HCT116 (cell line): ENCODE measurements around the gene SLC12A8. TPM values are rescaled to one million over a fixed set of nuclear protein-coding genes. Genes with fewer than 3 reads are reported as not detected.

Source experiments
- ATAC-seq: fragments of 200-7000 bp; cut with Tn5 transposase; 2 replicates; pipeline ENCODE4 v1.9.1; 2020; ENCODE audit warnings: mild to moderate bottlenecking, moderate library complexity
- BruUV-seq: library from RNA; stranded (reverse); fragments of 400-500 nt; replicated peaks from 2 replicates; lab custom pipeline; 2021; lab: Mats Ljungman, UMichigan
- CTCF ChIA-PET: fragments of 300-600 bp; sonication (Branson Sonifier 250); formaldehyde crosslinking; loops from one replicate; lab custom pipeline; 2021; ENCODE audit warnings: antibody characterized with exemption; lab: Charles Lee
- POLR2A ChIA-PET: fragments of 300-600, 350-600 bp; sonication (Branson Sonifier 250); formaldehyde crosslinking; loops from one replicate; lab custom pipeline; 2021; ENCODE audit warnings: antibody characterized with exemption; lab: Charles Lee
- RAD21 ChIA-PET, 2 experiments: fragments of 300-600 bp; sonication (Branson Sonifier 250); formaldehyde crosslinking; loops; one replicate each; lab custom pipeline; 2023; ENCODE audit warnings: low total read pairs in 2 of 2; ENCODE audit not compliant: uncharacterized antibody in 2 of 2, unreplicated experiment in 2 of 2, low non-redundant PET in 1 of 2; lab: Charles Lee
- DNase-seq: peaks from one replicate; pipeline ENCODE4 v3.0.0-alpha.2; 2010; ENCODE audit warnings: low read depth, low spot score
- H2AFZ ChIP-seq: fragments of 200-600 bp; shearing (Covaris generic), sonication (generic); 2 replicates; pipeline ENCODE4 v1.6.1; 2017; ENCODE audit warnings: low read depth, mixed run types, mixed read lengths, antibody characterized with exemption, low read length; ENCODE audit not compliant: poor library complexity, severe bottlenecking
- H3K27ac ChIP-seq: 2 replicates; pipeline ENCODE4 v1.5.1; 2012; ENCODE audit warnings: low read depth, low read length
- H3K27me3 ChIP-seq: fragments of 200-600 bp; sonication (generic); 2 replicates; pipeline ENCODE4 v1.6.1; 2016; ENCODE audit warnings: mixed run types, low read length, mixed read lengths; ENCODE audit not compliant: insufficient read depth
- H3K36me3 ChIP-seq, 2 experiments: fragments of 200-500 bp in 1 of 2; fragments of 200-600 bp in 1 of 2; sonication (Bioruptor generic) in 1 of 2; sonication (generic) in 1 of 2; 2 replicates each; pipeline versions ENCODE4 v1.5.1 to v1.6.1; 2014 to 2016; ENCODE audit warnings: low read length in 2 of 2, inconsistent platforms in 1 of 2, mixed read lengths in 1 of 2, mixed run types in 1 of 2; ENCODE audit not compliant: insufficient read depth in 2 of 2, control insufficient read depth in 1 of 2
- H3K4me1 ChIP-seq, 2 experiments: fragments of 200-600 bp in 1 of 2; sonication (generic) in 1 of 2; 2 replicates each; pipeline versions ENCODE4 v1.5.1 to v1.6.1; 2012 to 2017; ENCODE audit warnings: low read length in 2 of 2, inconsistent platforms in 1 of 2, mild to moderate bottlenecking in 1 of 2, mixed read lengths in 1 of 2, mixed run types in 1 of 2, moderate library complexity in 1 of 2; ENCODE audit not compliant: insufficient read depth in 2 of 2, control insufficient read depth in 1 of 2
- H3K4me2 ChIP-seq: fragments of 200-600 bp; sonication (generic); 2 replicates; pipeline ENCODE4 v1.6.1; 2017; ENCODE audit warnings: mixed run types, low read length, mixed read lengths
- H3K4me3 ChIP-seq, 2 experiments: fragments of 200-600 bp in 1 of 2; sonication (generic) in 1 of 2; replicated peaks in 1 of 2; 2 replicates each; pipeline ENCODE4 v1.5.1; 2011 to 2016; ENCODE audit warnings: low read length in 2 of 2, control low read depth in 1 of 2, low read depth in 1 of 2, mild to moderate bottlenecking in 1 of 2, mixed read lengths in 1 of 2, mixed run types in 1 of 2
- H3K79me2 ChIP-seq: fragments of 200-600 bp; sonication (generic); 2 replicates; pipeline ENCODE4 v1.6.1; 2017; ENCODE audit warnings: mild to moderate bottlenecking, mixed run types, low read length, moderate library complexity, mixed read lengths; ENCODE audit not compliant: insufficient read depth
- H3K9ac ChIP-seq: fragments of 200-600 bp; sonication (generic); 2 replicates; pipeline ENCODE4 v1.6.1; 2016; ENCODE audit warnings: low read length, mixed read lengths
- H3K9me2 ChIP-seq: fragments of 200-600 bp; sonication (generic), shearing (Covaris generic); 2 replicates; pipeline ENCODE4 v1.6.1; 2017; ENCODE audit warnings: mixed run types, mild to moderate bottlenecking, moderate library complexity; ENCODE audit not compliant: insufficient read depth
- H3K9me3 ChIP-seq, 2 experiments: fragments of 200-500 bp in 1 of 2; fragments of 200-600 bp in 1 of 2; sonication (Bioruptor generic) in 1 of 2; sonication (generic) in 1 of 2; 2 replicates each; pipeline ENCODE4 v1.6.1; 2014 to 2017; ENCODE audit warnings: low read length in 2 of 2, mixed read lengths in 2 of 2, inconsistent platforms in 1 of 2, low read depth in 1 of 2, mild to moderate bottlenecking in 1 of 2, mixed run types in 1 of 2, moderate library complexity in 1 of 2; ENCODE audit not compliant: control insufficient read depth in 1 of 2, insufficient read depth in 1 of 2
- H4K20me1 ChIP-seq: fragments of 200-600 bp; sonication (generic), shearing (Covaris generic); 2 replicates; pipeline ENCODE4 v1.6.1; 2017; ENCODE audit warnings: mixed run types, mild to moderate bottlenecking, moderate library complexity; ENCODE audit not compliant: insufficient read depth
- ATF3 ChIP-seq: IDR thresholded peaks from 2 replicates; pipeline ENCODE4 v1.6.1; 2012
- CBX3 ChIP-seq: IDR thresholded peaks from 2 replicates; pipeline ENCODE4 v1.6.1; 2012; ENCODE audit warnings: low read depth
- CTCF ChIP-seq, 3 experiments: fragments of 200-600 bp in 1 of 3; sonication (generic) in 1 of 3; IDR thresholded peaks in 2 of 3; conservative IDR thresholded peaks in 1 of 3; 2 replicates each; pipeline ENCODE4 v1.5.1; 2012 to 2017; ENCODE audit warnings: low read depth in 2 of 3, low read length in 2 of 3, antibody characterized with exemption in 1 of 3, borderline replicate concordance in 1 of 3, control low read depth in 1 of 3, mild to moderate bottlenecking in 1 of 3, mixed read lengths in 1 of 3, mixed run types in 1 of 3, moderate library complexity in 1 of 3; ENCODE audit not compliant: insufficient read depth in 1 of 3
- EGR1 ChIP-seq: IDR thresholded peaks from 2 replicates; pipeline ENCODE4 v1.6.1; 2012; ENCODE audit warnings: low read depth
- ELF1 ChIP-seq: IDR thresholded peaks from 2 replicates; pipeline ENCODE4 v1.6.1; 2012; ENCODE audit warnings: low read depth, borderline replicate concordance
- EZH2 ChIP-seq: fragments of 200-600 bp; sonication (generic); IDR thresholded peaks from 2 replicates; pipeline ENCODE4 v1.6.1; 2017; ENCODE audit warnings: antibody characterized with exemption, mixed run types
- EZH2phosphoT487 ChIP-seq: fragments of 200-600 bp; IDR thresholded peaks from 2 replicates; pipeline ENCODE4 v1.6.1; 2018; ENCODE audit warnings: antibody characterized with exemption, borderline replicate concordance
- FOSL1 ChIP-seq: IDR thresholded peaks from 2 replicates; pipeline ENCODE4 v1.6.1; 2012; ENCODE audit warnings: low read depth
- MAX ChIP-seq: IDR thresholded peaks from 2 replicates; pipeline ENCODE4 v1.6.1; 2012
- POLR2A ChIP-seq: IDR thresholded peaks from 2 replicates; pipeline ENCODE4 v1.7.0; 2011; ENCODE audit warnings: borderline replicate concordance; ENCODE audit not compliant: insufficient read depth, insufficient read length; ENCODE audit errors: extremely low read depth
- POLR2AphosphoS5 ChIP-seq: IDR thresholded peaks from 2 replicates; pipeline ENCODE4 v1.6.1; 2011; ENCODE audit warnings: mild to moderate bottlenecking, low read depth, low read length, moderate library complexity
- RAD21 ChIP-seq: IDR thresholded peaks from 2 replicates; pipeline ENCODE4 v1.6.1; 2012; ENCODE audit warnings: low read depth, mild to moderate bottlenecking
- REST ChIP-seq: IDR thresholded peaks from 2 replicates; pipeline ENCODE4 v1.6.1; 2012; ENCODE audit warnings: low read depth
- SIN3A ChIP-seq: IDR thresholded peaks from 2 replicates; pipeline ENCODE4 v1.6.1; 2012; ENCODE audit warnings: low read depth
- TCF7L2 ChIP-seq: IDR thresholded peaks from 2 replicates; pipeline ENCODE4 v1.7.0; 2011; ENCODE audit warnings: borderline replicate concordance, inconsistent platforms; ENCODE audit not compliant: insufficient read depth, insufficient read length; ENCODE audit errors: extremely low read depth
- ZBTB33 ChIP-seq: IDR thresholded peaks from 2 replicates; pipeline ENCODE4 v1.6.1; 2011; ENCODE audit warnings: mild to moderate bottlenecking, low read length, moderate library complexity; ENCODE audit not compliant: insufficient replicate concordance; ENCODE audit errors: extremely low read depth
- ZNF274 ChIP-seq: fragments of 200-500 bp; sonication (Bioruptor generic); IDR thresholded peaks from 2 replicates; pipeline ENCODE4 v1.6.1; 2014; ENCODE audit warnings: mild to moderate bottlenecking, low read depth, low read length, inconsistent platforms
- intact Hi-C: fragments of 100-400 bp; cut with micrococcal nuclease; formaldehyde crosslinking; loops from 2 replicates; pipeline ENCODE4 v1.10.0; 2022
- total RNA-seq: library from RNA; stranded (reverse); gene quantifications from one replicate; pipeline ENCODE4 v1.2.1, GENCODE V29; 2021; ENCODE audit not compliant: unreplicated experiment

SLC12A8 gene
- total RNA-seq, 1 experiment from 2014 or later, result 19.9 TPM

GRCh38 chr3:125186261-125186787 is 26.2 kb downstream of the SLC12A8 start:
- no TSS peak for BruUV-seq
- H3K9ac ChIP-seq, result no peak overlapping the region
- no peak overlapping the region for H3K4me3 ChIP-seq
- no peak for DNase-seq
- ChIA-PET CTCF (no interaction called here), POLR2A (no interaction called here), RAD21 (no interaction called here)
- no peaks in the 10 kb centered on the region for H3K9me2 ChIP-seq
- H3K79me2 ChIP-seq, result no peaks in the 10 kb centered on the region
- intact Hi-C loops, result no loop called here
- ATAC-seq, result no peak
- no peaks in the 10 kb centered on the region for H3K27me3 ChIP-seq
- no peak overlapping the region for H3K27ac ChIP-seq
- H4K20me1 ChIP-seq, result no peaks in the 10 kb centered on the region
- H2AFZ ChIP-seq, result no peak overlapping the region
- H3K36me3 ChIP-seq, result peaks cover 0 to 33% of the 10 kb centered on the region in 2 experiments; a peak in 1 of 4 replicates
- TF ChIP-seq EZH2phosphoT487 (no peak), POLR2AphosphoS5 (no peak), TCF7L2 (no peak), ELF1 (no peak), RAD21 (no peak), ZBTB33 (no peak), REST (no peak), POLR2A (no peak), MAX (no peak), EZH2 (no peak), CTCF (IDR thresholded peaks at IDR 0.05 in 2 of 3, conservative IDR thresholded peaks at IDR 0.05 in 1 of 3; ENCODE audit: borderline replicate concordance in 1 of 3, insufficient read depth in 1 of 3, low read depth in 2 of 3, low read length in 2 of 3) (no peak), EGR1 (no peak), CBX3 (no peak), ATF3 (no peak), FOSL1 (no peak), ZNF274 (no peak), SIN3A (no peak)
- H3K4me2 ChIP-seq, result no peak overlapping the region
- no peaks in the 10 kb centered on the region for H3K4me1 ChIP-seq
- H3K9me3 ChIP-seq, result no peaks in the 10 kb centered on the region
